K562 (cell line): ENCODE results near the gene ZNF763. TPM values are rescaled to one million over a fixed set of nuclear protein-coding genes. Genes with fewer than 3 reads are reported as not detected.

Experiments
- C11orf30 ChIP-seq: fragments of 450-650 bp; IDR thresholded peaks from 2 replicates; pipeline ENCODE4 v1.6.1; 2016; ENCODE audit warnings: low read depth, mild to moderate bottlenecking
- CEBPZ ChIP-seq: fragments of 150-350 bp; IDR thresholded peaks from 2 replicates; pipeline ENCODE4 v1.6.1; 2014; ENCODE audit warnings: low read depth, mild to moderate bottlenecking, low read length, borderline replicate concordance
- CSDE1 ChIP-seq, 2 experiments: fragments of 450-650 bp; IDR thresholded peaks; 2 replicates each; pipeline ENCODE4 v1.6.1; 2016; ENCODE audit warnings: mild to moderate bottlenecking in 1 of 2
- ETV1 ChIP-seq: fragments of 450-650 bp; conservative IDR thresholded peaks from 2 replicates; pipeline ENCODE4 v1.6.1; 2016; ENCODE audit warnings: missing genetic modification characterization, control low read depth, low read depth, missing compliant biosample characterization
- EZH2 ChIP-seq: IDR thresholded peaks from 2 replicates; pipeline ENCODE4 v1.6.1; 2012; ENCODE audit warnings: low read depth, mild to moderate bottlenecking, inconsistent platforms, low read length, borderline replicate concordance
- GTF2A2 ChIP-seq: IDR thresholded peaks from 2 replicates; pipeline ENCODE4 v1.6.1; 2016; ENCODE audit warnings: mild to moderate bottlenecking, missing genetic modification characterization, missing compliant biosample characterization
- MCM5 ChIP-seq: fragments of 450-650 bp; IDR thresholded peaks from 2 replicates; pipeline ENCODE4 v1.6.1; 2016; ENCODE audit warnings: low read depth
- PATZ1 ChIP-seq: fragments of 250-450 bp; sonication (Bioruptor Pico); IDR thresholded peaks from 2 replicates; pipeline ENCODE4 v1.5.0; 2020; ENCODE audit warnings: mild to moderate bottlenecking, borderline replicate concordance
- RCOR1 ChIP-seq, 2 experiments: IDR thresholded peaks; 2 replicates each; pipeline ENCODE4 v1.6.1; 2012; ENCODE audit warnings: low read depth in 2 of 2, low read length in 2 of 2, borderline replicate concordance in 1 of 2, improper control_type of control experiment in 1 of 2
- SMAD2 ChIP-seq: fragments of 150-350 bp; IDR thresholded peaks from 2 replicates; pipeline ENCODE4 v1.6.1; 2014; ENCODE audit warnings: low read depth, mild to moderate bottlenecking, low read length
- ZBTB49 ChIP-seq: sonication (generic); formaldehyde crosslinking; IDR thresholded peaks from 2 replicates; pipeline ENCODE4 v1.8.0; 2022; ENCODE audit warnings: missing genetic modification reagents, mild to moderate bottlenecking, borderline replicate concordance
- ZMIZ1 ChIP-seq, 2 experiments: fragments of 150-350 bp in 1 of 2; IDR thresholded peaks; 2 replicates each; pipeline ENCODE4 v1.6.1; 2012 to 2016; ENCODE audit warnings: low read depth in 2 of 2, low read length in 2 of 2, mild to moderate bottlenecking in 1 of 2, moderate library complexity in 1 of 2
- ZNF511 ChIP-seq: sonication (generic); formaldehyde crosslinking; IDR thresholded peaks from 2 replicates; pipeline ENCODE4 v1.8.0; 2022; ENCODE audit warnings: mild to moderate bottlenecking, missing genetic modification reagents
- polyA plus RNA-seq, 8 experiments: library from polyadenylated mRNA; depleted of rRNA in 4 of 8; stranded (reverse) in 5 of 8; unstranded in 3 of 8; fragments of >200 nt; fragmentation: Nextera tagmentation in 2 of 8; fragmentation: Illumina TruSeq in 1 of 8; extraction: Ambion mirVana in 2 of 8; extraction: Trizol in 1 of 8; gene quantifications; 2 replicates each; pipeline versions ENCODE4 v1.2.1 to v1.2.3, GENCODE V29; 2011 to 2014; ENCODE audit warnings: inconsistent platforms in 1 of 8, missing spikeins in 1 of 8
- total RNA-seq, 7 experiments: library from RNA; depleted of rRNA in 6 of 7; stranded (reverse); fragments of >200 nt in 6 of 7; fragmentation: Illumina TruSeq in 2 of 7; extraction: Trizol in 2 of 7; gene quantifications; 2 replicates each; pipeline versions ENCODE4 v1.2.1 to v1.2.3, GENCODE V29; 2011 to 2021; ENCODE audit warnings: low replicate concordance in 1 of 7

The ZNF763 gene
- total and polyA plus RNA-seq, 9 of the 15 experiments (the other 6 are each of a cell fraction or from before 2014, with no cell fraction given), result 0.08 to 0.28 (median 0.16) TPM; not detected in 3

- TF ChIP-seq CEBPZ, result no peak
- 0 out of 4 replicates have a peak, but pooled peaks of 1 of the 2 experiments have one; percentile 22 for TF ChIP-seq ZMIZ1 (IDR thresholded peaks at IDR 0.05; ENCODE audit: low read depth in 2 of 2, low read length in 2 of 2)
- 0 out of 2 replicates have a peak, but pooled peaks have one; percentile 38 for TF ChIP-seq ZNF511 (CRISPR knock-in tag)
- no peak for TF ChIP-seq CSDE1 (IDR thresholded peaks at IDR 0.05)
- TF ChIP-seq SMAD2, result no peak
- TF ChIP-seq ETV1 (tag), result peak; percentile 88
- no peak for TF ChIP-seq MCM5
- TF ChIP-seq C11orf30, result no peak
- TF ChIP-seq RCOR1 (IDR thresholded peaks at IDR 0.05; ENCODE audit: borderline replicate concordance in 1 of 2, low read depth in 2 of 2, low read length in 2 of 2), result no peak
- TF ChIP-seq EZH2, result no peak
- no peak for TF ChIP-seq ZBTB49
- no peak for TF ChIP-seq GTF2A2 (tag)
- no peak for TF ChIP-seq PATZ1
Observed at GRCh38 chr19:11924886-11925650, 39.8 kb upstream of the ZNF763 start, which contains the start of gene ZNF700 (continued).
